Measurements from ENCODE around the gene HIVEP1.

HIVEP1 gene

DNA sequence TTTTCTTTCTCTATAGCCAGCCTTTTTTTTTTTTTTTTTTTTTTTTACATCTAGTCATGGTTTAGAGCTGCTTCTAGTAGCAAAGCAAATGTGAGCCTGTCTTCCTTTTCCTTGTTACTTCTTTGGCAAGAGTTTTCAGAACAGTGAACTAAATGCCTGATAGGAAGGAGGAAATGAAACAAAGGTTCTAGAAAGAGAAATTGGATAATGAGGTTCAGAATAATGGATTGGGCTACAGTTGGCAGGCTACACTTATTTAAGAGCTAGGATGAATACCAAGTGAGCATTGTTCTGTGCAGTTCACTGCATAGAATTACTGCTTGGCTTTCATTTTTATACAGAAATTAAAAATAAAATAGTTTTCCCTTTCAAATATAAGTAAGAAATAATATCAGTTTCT, 78.6 kb downstream of the HIVEP1 start:
- Histone ChIP-seq H3K27me3 (ENCODE audit: control insufficient read depth in 1 of 2, insufficient read depth in 2 of 2, low read length in 2 of 2) (no peaks in the 10 kb centered on the region), H3K4me3 (ENCODE audit: low read length in 2 of 2) (no peak overlapping the region), H3K9ac (ENCODE audit: low read length in 2 of 2) (no peak overlapping the region), H3K27ac (ENCODE audit: low read length) (no peak overlapping the region), H3K4me1 (ENCODE audit: control insufficient read depth, insufficient read depth, low read length) (peaks cover 3% of the 10 kb centered on the region), H3K36me3 (ENCODE audit: control insufficient read depth in 2 of 2, insufficient read depth in 2 of 2, low read length in 2 of 2) (no peaks in the 10 kb centered on the region), H3K9me3 (ENCODE audit: control insufficient read depth in 2 of 2, low read length in 2 of 2) (no peaks in the 10 kb centered on the region)

DNA sequence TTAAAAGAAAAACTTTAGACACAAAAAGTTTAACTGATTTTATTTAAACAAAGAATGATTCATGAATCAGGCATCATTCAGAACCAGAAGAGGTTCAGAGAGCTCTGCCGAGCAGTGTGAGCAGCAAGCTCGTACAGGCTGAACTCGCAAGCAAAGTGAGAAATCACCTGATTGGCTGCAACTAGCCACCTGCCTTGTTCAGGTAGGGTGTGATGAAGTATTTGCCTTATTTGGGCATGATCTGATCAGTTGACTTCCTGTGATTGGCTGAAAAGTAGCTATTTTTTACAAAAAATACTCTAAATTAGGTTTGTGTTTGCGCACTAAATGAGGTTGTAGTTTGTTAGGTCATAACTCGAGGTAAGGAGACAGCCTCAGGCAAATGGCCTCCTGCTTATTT, 80.7 kb downstream of the HIVEP1 start:
- Histone ChIP-seq H3K27ac (ENCODE audit: low read length) (no peak overlapping the region), H3K27me3 (ENCODE audit: control insufficient read depth in 1 of 2, insufficient read depth in 2 of 2, low read length in 2 of 2) (no peaks in the 10 kb centered on the region), H3K9me3 (ENCODE audit: control insufficient read depth in 2 of 2, low read length in 2 of 2) (no peaks in the 10 kb centered on the region), H3K4me3 (ENCODE audit: low read length in 2 of 2) (no peak overlapping the region), H3K9ac (ENCODE audit: low read length in 2 of 2) (no peak overlapping the region), H3K36me3 (ENCODE audit: control insufficient read depth in 2 of 2, insufficient read depth in 2 of 2, low read length in 2 of 2) (no peaks in the 10 kb centered on the region), H3K4me1 (ENCODE audit: control insufficient read depth, insufficient read depth, low read length) (peaks cover 3% of the 10 kb centered on the region)

DNA sequence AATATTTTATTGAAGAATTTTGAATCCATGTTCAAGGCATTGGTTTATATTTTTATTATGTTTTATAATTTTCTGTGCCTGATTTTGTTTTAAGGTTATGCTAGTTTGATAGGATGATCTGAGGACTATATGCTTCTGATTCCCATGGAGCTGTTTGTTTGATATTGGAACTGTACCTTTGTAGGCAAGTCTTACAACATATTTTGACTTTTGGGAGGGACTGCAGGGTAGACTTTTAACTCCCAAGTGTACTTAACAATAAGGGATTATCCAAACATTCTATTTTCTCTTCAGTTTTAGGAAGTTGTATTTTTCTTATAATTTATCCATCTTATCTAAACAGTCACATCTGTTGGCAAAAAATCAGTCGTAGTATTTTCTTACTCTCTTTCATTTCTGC, 82.6 kb downstream of the HIVEP1 start:
- no peak overlapping the region for H3K9ac ChIP-seq (ENCODE audit: low read length in 2 of 2)

DNA sequence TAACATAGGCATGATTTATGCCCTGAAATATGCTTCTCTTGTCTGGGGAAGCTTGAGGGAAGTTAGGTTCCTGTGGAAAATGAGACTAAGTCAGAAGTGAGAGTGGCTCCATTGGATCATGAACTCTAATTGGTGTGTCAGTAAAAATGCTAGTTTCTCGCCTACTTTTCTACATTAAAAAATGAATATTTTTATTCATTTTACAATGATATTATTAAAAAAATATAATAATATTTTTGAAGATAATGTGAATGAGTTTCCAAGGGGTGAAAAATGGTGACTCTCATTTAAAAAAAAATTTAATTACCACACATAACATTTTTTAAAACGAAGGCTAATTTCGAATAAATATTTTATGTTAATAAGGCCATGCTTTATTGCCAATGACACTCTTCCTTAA, 84.2 kb downstream of the HIVEP1 start:
- no peaks in the 10 kb centered on the region for H3K4me1 ChIP-seq (ENCODE audit: control insufficient read depth, insufficient read depth, low read length)
- no peaks in the 10 kb centered on the region for H3K27me3 ChIP-seq (ENCODE audit: control insufficient read depth in 1 of 2, insufficient read depth in 2 of 2, low read length in 2 of 2)
- H3K36me3 ChIP-seq (ENCODE audit: control insufficient read depth in 2 of 2, insufficient read depth in 2 of 2, low read length in 2 of 2) = no peaks in the 10 kb centered on the region
- H3K9ac ChIP-seq (ENCODE audit: low read length in 2 of 2) = no peak overlapping the region
- no peak overlapping the region for H3K4me3 ChIP-seq (ENCODE audit: low read length in 2 of 2)
- H3K9me3 ChIP-seq (ENCODE audit: control insufficient read depth in 2 of 2, low read length in 2 of 2) = no peaks in the 10 kb centered on the region
- no peak overlapping the region for H3K27ac ChIP-seq (ENCODE audit: low read length)

More for the DNA sequence above, 82.6 kb downstream of the HIVEP1 start:
- H3K27ac ChIP-seq (ENCODE audit: low read length) = no peak overlapping the region
- H3K4me3 ChIP-seq (ENCODE audit: low read length in 2 of 2) = no peak overlapping the region
- no peaks in the 10 kb centered on the region for H3K36me3 ChIP-seq (ENCODE audit: control insufficient read depth in 2 of 2, insufficient read depth in 2 of 2, low read length in 2 of 2)
- H3K27me3 ChIP-seq (ENCODE audit: control insufficient read depth in 1 of 2, insufficient read depth in 2 of 2, low read length in 2 of 2) = no peaks in the 10 kb centered on the region
- H3K9me3 ChIP-seq (ENCODE audit: control insufficient read depth in 2 of 2, low read length in 2 of 2) = no peaks in the 10 kb centered on the region
- H3K4me1 ChIP-seq (ENCODE audit: control insufficient read depth, insufficient read depth, low read length) = no peaks in the 10 kb centered on the region

DNA sequence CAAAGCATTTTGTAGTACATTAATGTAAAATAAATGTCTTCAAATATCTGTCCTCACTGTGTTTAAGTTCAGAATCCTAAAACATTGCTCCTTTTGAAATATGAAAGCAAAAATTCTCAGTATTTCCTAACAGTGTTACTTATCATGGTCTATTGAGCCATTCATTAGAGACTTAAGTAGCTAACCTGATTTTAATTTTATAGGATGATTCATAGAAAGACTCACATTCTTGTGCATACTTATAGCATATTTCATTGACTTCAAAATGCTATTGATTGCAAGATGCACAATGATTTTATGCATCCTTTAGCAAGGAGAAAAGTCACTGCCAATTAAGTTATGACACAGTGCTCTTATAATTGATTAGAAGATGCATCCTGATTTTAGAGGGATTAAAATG, 85.7 kb downstream of the HIVEP1 start:
- Histone ChIP-seq H3K4me3 (ENCODE audit: low read length in 2 of 2) (no peak overlapping the region), H3K27me3 (ENCODE audit: control insufficient read depth in 1 of 2, insufficient read depth in 2 of 2, low read length in 2 of 2) (no peaks in the 10 kb centered on the region), H3K9me3 (ENCODE audit: control insufficient read depth in 2 of 2, low read length in 2 of 2) (no peaks in the 10 kb centered on the region)

DNA sequence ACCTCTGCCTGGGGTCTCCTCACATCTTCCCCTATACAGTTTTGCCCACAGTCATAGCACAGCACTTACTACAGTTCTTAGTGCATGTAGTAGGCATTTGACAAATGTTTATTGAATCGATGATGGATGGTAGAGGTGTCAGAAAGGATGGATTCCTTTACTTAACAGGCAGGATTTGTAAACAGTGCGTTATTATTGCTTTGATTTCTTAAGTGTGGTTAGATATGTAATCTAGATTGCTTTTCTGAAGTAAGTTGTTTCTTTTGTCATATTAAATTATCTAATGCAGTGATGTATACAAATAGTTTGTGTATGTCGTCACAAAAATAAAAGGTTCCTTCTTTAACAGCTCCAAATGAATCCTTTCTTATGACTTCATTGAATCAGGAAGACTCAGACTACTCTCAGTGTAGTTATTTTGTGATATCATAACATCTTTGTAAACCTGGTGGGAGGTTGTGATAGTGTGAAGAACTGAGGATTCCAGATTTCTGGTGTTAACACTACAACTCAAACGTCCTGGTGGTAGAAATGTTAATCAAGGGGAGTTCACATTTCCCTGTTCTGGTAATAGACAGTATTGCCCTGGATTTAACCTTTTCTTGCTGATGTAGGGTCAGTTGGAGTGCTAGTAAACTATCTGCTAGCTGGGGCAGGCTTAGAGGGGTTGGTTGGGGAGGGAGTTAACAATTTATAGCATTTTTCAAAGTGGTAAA, 87.7 kb downstream of the HIVEP1 start:
- Histone ChIP-seq H3K36me3 (ENCODE audit: control insufficient read depth in 2 of 2, insufficient read depth in 2 of 2, low read length in 2 of 2) (no peaks in the 10 kb centered on the region), H3K27me3 (ENCODE audit: control insufficient read depth in 1 of 2, insufficient read depth in 2 of 2, low read length in 2 of 2) (no peaks in the 10 kb centered on the region), H3K9ac (ENCODE audit: low read length in 2 of 2) (no peak overlapping the region), H3K4me3 (ENCODE audit: low read length in 2 of 2) (no peak overlapping the region), H3K4me1 (ENCODE audit: control insufficient read depth, insufficient read depth, low read length) (no peaks in the 10 kb centered on the region), H3K9me3 (ENCODE audit: control insufficient read depth in 2 of 2, low read length in 2 of 2) (no peaks in the 10 kb centered on the region), H3K27ac (ENCODE audit: low read length) (no peak overlapping the region)

More for the DNA sequence above, 85.7 kb downstream of the HIVEP1 start:
- H3K4me1 ChIP-seq (ENCODE audit: control insufficient read depth, insufficient read depth, low read length) = no peaks in the 10 kb centered on the region
- H3K9ac ChIP-seq (ENCODE audit: low read length in 2 of 2) = no peak overlapping the region
- H3K27ac ChIP-seq (ENCODE audit: low read length) = no peak overlapping the region
- H3K36me3 ChIP-seq (ENCODE audit: control insufficient read depth in 2 of 2, insufficient read depth in 2 of 2, low read length in 2 of 2) = no peaks in the 10 kb centered on the region

DNA sequence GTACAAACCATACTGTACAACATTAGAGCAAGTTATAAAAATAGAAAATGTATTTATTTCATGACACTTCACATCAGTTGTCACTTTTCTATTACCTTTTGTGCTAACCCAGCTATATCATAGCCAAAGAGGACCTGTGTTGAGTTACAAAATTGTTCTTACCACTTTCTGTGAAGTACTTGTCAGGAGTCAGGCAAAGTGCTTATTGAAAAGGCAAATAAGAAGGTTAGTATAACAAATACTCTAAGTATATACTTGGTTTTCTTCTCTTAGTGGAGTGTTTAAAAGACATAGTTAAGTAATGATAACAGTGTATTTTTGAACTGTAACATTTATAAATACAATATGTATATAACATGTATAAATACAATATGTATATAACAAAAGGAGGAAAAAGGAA, 88.9 kb downstream of the HIVEP1 start:
- Histone ChIP-seq H3K4me3 (ENCODE audit: low read length in 2 of 2) (no peak overlapping the region), H3K27me3 (ENCODE audit: control insufficient read depth in 1 of 2, insufficient read depth in 2 of 2, low read length in 2 of 2) (no peaks in the 10 kb centered on the region)

DNA sequence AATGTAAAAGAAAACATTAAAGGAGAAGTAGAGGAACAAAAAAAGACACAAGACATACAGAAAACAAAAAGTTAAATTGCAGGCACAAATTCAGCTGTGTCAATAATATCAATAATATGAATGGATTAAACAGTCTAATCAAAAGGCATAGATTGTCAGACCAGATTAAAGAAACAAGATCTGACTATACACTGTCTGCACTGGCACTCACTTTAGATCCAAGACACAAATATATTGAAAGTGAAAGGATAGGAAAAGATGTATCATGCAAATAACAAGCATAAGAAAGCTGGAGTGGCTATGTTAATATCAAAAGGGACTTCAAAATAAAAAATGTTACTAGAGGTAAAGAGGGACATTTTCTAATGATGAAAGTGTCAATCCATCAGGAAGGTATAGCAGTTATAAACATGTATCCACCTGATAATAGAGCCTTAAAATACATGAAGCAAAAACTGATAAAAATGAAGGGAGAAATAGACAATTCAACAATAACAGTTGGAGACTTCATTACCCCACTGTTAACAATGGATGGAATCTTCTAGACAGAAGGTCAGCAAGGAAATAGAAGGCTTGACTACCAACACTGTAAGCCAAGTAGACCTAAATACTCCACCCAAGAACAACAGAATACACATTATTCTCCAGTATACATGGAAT, 89.7 kb downstream of the HIVEP1 start:
- no peaks in the 10 kb centered on the region for H3K27me3 ChIP-seq (ENCODE audit: control insufficient read depth in 1 of 2, insufficient read depth in 2 of 2, low read length in 2 of 2)
- H3K4me1 ChIP-seq (ENCODE audit: control insufficient read depth, insufficient read depth, low read length) = no peaks in the 10 kb centered on the region
- H3K4me3 ChIP-seq (ENCODE audit: low read length in 2 of 2) = no peak overlapping the region
- H3K27ac ChIP-seq (ENCODE audit: low read length) = no peak overlapping the region
- H3K36me3 ChIP-seq (ENCODE audit: control insufficient read depth in 2 of 2, insufficient read depth in 2 of 2, low read length in 2 of 2) = no peaks in the 10 kb centered on the region
- no peak overlapping the region for H3K9ac ChIP-seq (ENCODE audit: low read length in 2 of 2)
- no peaks in the 10 kb centered on the region for H3K9me3 ChIP-seq (ENCODE audit: control insufficient read depth in 2 of 2, low read length in 2 of 2)

More for the DNA sequence above, 88.9 kb downstream of the HIVEP1 start:
- Histone ChIP-seq H3K4me1 (ENCODE audit: control insufficient read depth, insufficient read depth, low read length) (no peaks in the 10 kb centered on the region), H3K36me3 (ENCODE audit: control insufficient read depth in 2 of 2, insufficient read depth in 2 of 2, low read length in 2 of 2) (no peaks in the 10 kb centered on the region), H3K27ac (ENCODE audit: low read length) (no peak overlapping the region), H3K9ac (ENCODE audit: low read length in 2 of 2) (no peak overlapping the region), H3K9me3 (ENCODE audit: control insufficient read depth in 2 of 2, low read length in 2 of 2) (no peaks in the 10 kb centered on the region)

DNA sequence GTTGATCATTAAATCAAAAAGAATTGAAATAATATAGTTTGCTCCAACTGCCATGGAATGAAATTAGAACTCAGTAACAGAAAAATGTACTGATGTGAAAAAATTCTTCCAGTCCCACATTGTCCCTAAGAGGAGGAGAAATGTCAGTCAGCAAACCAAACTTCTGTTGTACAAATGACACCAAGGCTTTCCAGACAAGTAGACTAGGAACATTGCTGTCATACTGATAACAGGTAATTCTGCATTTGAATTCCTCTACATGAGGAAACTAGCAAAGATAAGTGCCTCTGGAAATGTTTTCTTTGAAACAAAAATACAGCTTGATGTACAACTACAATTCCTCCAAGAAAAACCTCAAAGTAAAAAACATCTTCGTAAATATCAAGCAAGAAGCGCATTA, 90.2 kb downstream of the HIVEP1 start:
- Histone ChIP-seq H3K36me3 (ENCODE audit: control insufficient read depth in 2 of 2, insufficient read depth in 2 of 2, low read length in 2 of 2) (no peaks in the 10 kb centered on the region), H3K27ac (ENCODE audit: low read length) (no peak overlapping the region), H3K4me3 (ENCODE audit: low read length in 2 of 2) (no peak overlapping the region), H3K4me1 (ENCODE audit: control insufficient read depth, insufficient read depth, low read length) (no peaks in the 10 kb centered on the region), H3K9ac (ENCODE audit: low read length in 2 of 2) (no peak overlapping the region), H3K27me3 (ENCODE audit: control insufficient read depth in 1 of 2, insufficient read depth in 2 of 2, low read length in 2 of 2) (no peaks in the 10 kb centered on the region), H3K9me3 (ENCODE audit: control insufficient read depth in 2 of 2, low read length in 2 of 2) (no peaks in the 10 kb centered on the region)

DNA sequence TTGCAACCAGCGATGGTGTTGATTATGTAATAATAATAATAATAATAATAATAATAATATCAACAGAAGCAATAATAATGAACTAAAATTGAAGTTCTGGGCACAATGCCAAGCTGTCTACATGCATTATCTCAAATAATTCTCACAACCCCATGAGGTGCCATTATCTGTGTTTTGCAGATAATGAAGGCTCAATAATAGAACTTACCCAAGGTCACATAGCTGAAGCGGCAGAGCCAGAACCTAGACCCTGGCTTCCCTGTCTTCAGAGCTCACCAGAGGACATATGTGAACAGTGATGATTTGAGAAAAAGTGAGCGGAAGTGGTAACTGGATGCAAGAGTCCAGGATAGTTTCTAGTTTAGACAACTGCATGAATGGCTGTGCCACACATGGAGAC, 91.0 kb downstream of the HIVEP1 start:
- Histone ChIP-seq H3K27ac (ENCODE audit: low read length) (no peak overlapping the region), H3K9me3 (ENCODE audit: control insufficient read depth in 2 of 2, low read length in 2 of 2) (no peaks in the 10 kb centered on the region)

DNA sequence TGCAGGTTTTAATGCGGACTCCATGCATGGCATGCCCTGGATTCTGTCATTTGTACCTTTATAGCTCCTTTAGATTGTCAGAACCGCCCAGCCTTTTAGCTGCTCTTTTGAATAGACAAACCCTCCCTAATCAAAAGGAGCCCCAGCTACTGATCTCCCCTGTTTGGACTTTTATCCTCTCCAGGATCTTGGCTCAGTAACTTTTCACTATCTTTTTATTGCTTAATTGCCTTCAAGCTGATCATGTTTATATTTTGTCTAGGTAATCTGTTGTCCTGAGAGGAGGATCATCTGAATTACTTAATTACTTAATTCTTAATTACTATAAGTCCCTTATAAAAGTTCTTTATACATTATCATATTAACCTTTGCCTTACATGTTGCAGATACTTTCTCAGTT, 93.2 kb downstream of the HIVEP1 start:
- Histone ChIP-seq H3K27me3 (ENCODE audit: control insufficient read depth in 1 of 2, insufficient read depth in 2 of 2, low read length in 2 of 2) (no peaks in the 10 kb centered on the region), H3K27ac (ENCODE audit: low read length) (no peak overlapping the region), H3K4me3 (ENCODE audit: low read length in 2 of 2) (no peak overlapping the region), H3K9me3 (ENCODE audit: control insufficient read depth in 2 of 2, low read length in 2 of 2) (no peaks in the 10 kb centered on the region), H3K9ac (ENCODE audit: low read length in 2 of 2) (no peak overlapping the region), H3K36me3 (ENCODE audit: control insufficient read depth in 2 of 2, insufficient read depth in 2 of 2, low read length in 2 of 2) (peaks cover 0 to 5% of the 10 kb centered on the region in 2 donors), H3K4me1 (ENCODE audit: control insufficient read depth, insufficient read depth, low read length) (no peaks in the 10 kb centered on the region)

More for the DNA sequence above, 91.0 kb downstream of the HIVEP1 start:
- no peaks in the 10 kb centered on the region for H3K4me1 ChIP-seq (ENCODE audit: control insufficient read depth, insufficient read depth, low read length)
- H3K4me3 ChIP-seq (ENCODE audit: low read length in 2 of 2) = no peak overlapping the region
- H3K9ac ChIP-seq (ENCODE audit: low read length in 2 of 2) = no peak overlapping the region
- no peaks in the 10 kb centered on the region for H3K27me3 ChIP-seq (ENCODE audit: control insufficient read depth in 1 of 2, insufficient read depth in 2 of 2, low read length in 2 of 2)
- H3K36me3 ChIP-seq (ENCODE audit: control insufficient read depth in 2 of 2, insufficient read depth in 2 of 2, low read length in 2 of 2) = no peaks in the 10 kb centered on the region

Data from stomach smooth muscle (tissue), 2 donors.